ENCODE results near the gene CC2D2B. TPM values are rescaled to one million over a fixed set of nuclear protein-coding genes. Genes with fewer than 3 reads are reported as not detected.
"Not testable (repeated sequence)": the region's sequence is repeated elsewhere in the genome, so short reads cannot be mapped to it uniquely, and the experiment has no call there.

CC2D2B gene
- total and polyA plus RNA-seq, 2 of the 13 experiments (the other 11 are each of a cell fraction or from before 2014, with no cell fraction given) = 0.20 TPM; not detected in 1

DNA sequence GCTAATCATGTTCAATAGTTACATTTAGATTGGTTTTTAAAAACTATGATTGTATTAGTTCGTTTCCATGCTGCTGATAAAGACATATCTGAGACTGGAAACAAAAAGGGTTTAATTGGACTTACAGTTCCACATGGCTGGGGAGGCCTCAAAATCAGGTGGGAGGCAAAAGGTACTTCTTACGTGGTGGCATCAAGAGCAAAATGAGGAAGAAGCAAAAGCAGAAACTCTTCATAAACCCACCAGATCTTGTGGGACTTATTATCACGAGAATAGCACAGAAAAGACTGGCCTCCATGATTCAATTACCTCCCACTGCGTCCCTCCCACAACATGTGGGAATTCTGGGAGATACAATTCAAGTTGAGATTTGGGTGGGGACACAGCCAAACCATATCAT lies 34.1 kb upstream of the CC2D2B start (continued):
- TF ChIP-seq, protein P1, sequence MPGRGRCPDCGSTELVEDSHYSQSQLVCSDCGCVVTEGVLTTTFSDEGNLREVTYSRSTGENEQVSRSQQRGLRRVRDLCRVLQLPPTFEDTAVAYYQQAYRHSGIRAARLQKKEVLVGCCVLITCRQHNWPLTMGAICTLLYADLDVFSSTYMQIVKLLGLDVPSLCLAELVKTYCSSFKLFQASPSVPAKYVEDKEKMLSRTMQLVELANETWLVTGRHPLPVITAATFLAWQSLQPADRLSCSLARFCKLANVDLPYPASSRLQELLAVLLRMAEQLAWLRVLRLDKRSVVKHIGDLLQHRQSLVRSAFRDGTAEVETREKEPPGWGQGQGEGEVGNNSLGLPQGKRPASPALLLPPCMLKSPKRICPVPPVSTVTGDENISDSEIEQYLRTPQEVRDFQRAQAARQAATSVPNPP (CRISPR knock-in tag; IDR thresholded peaks at IDR 0.05) = no peak
- TF ChIP-seq, protein P2, sequence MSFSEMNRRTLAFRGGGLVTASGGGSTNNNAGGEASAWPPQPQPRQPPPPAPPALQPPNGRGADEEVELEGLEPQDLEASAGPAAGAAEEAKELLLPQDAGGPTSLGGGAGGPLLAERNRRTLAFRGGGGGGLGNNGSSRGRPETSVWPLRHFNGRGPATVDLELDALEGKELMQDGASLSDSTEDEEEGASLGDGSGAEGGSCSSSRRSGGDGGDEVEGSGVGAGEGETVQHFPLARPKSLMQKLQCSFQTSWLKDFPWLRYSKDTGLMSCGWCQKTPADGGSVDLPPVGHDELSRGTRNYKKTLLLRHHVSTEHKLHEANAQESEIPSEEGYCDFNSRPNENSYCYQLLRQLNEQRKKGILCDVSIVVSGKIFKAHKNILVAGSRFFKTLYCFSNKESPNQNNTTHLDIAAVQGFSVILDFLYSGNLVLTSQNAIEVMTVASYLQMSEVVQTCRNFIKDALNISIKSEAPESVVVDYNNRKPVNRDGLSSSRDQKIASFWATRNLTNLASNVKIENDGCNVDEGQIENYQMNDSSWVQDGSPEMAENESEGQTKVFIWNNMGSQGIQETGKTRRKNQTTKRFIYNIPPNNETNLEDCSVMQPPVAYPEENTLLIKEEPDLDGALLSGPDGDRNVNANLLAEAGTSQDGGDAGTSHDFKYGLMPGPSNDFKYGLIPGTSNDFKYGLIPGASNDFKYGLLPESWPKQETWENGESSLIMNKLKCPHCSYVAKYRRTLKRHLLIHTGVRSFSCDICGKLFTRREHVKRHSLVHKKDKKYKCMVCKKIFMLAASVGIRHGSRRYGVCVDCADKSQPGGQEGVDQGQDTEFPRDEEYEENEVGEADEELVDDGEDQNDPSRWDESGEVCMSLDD (CRISPR knock-in tag; IDR thresholded peaks at IDR 0.05; ENCODE audit: borderline replicate concordance) = no peak
- TF ChIP-seq ZBTB1 (CRISPR knock-in tag; IDR thresholded peaks at IDR 0.05; ENCODE audit: borderline replicate concordance) (no peak), NR2F2 (IDR thresholded peaks at IDR 0.05; ENCODE audit: borderline replicate concordance, low read depth) (no peak), SNAPC2 (CRISPR knock-in tag; IDR thresholded peaks at IDR 0.05) (no peak), NPAS2 (CRISPR knock-in tag; IDR thresholded peaks at IDR 0.05; ENCODE audit: borderline replicate concordance) (no peak), MED13 (CRISPR knock-in tag; IDR thresholded peaks at IDR 0.05) (no peak), MBD4 (IDR thresholded peaks at IDR 0.05; ENCODE audit: borderline replicate concordance, low read length) (no peak)

DNA sequence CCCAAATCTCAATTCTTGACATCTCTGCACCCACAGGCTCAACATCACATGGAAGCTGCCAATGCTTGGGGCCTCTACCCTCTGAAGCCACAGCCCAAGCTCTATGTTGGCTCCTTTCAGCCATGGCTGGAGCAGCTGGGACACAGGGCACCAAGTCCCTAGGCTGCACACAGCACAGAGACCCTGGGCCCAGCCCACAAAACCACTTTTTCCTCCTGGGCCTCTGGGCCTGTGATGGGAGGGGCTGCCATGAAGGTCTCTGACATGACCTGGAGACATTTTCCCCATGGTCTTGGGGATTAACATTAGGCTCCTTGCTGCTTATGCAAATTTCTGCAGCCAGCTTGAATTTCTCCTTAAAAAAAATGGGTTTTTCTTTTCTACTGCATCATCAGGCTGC lies 33.0 kb upstream of the CC2D2B start:
- H3K4me3 ChIP-seq (replicated peaks in 1 of 3; ENCODE audit: insufficient read depth in 1 of 3, low read depth in 2 of 3, low read length in 3 of 3); H3K27ac ChIP-seq (ENCODE audit: extremely low read length, insufficient read depth, low read length); DNase-seq (ENCODE audit: low spot score); ATAC-seq; POLR2A ChIA-PET; BruUV-seq (replicated peaks); H3K9ac ChIP-seq (ENCODE audit: insufficient read depth, low read depth, low read length); H3K9me3 ChIP-seq (ENCODE audit: low read length); intact Hi-C loops (cut with micrococcal nuclease; ENCODE audit: unreplicated experiment); H3K79me2 ChIP-seq (ENCODE audit: insufficient read depth, low read length); FAIRE-seq; H3K27me3 ChIP-seq (ENCODE audit: control insufficient read depth in 1 of 2, insufficient read depth in 2 of 2, low read length in 2 of 2); CTCF ChIA-PET (ENCODE audit: low intra/inter-chr PET ratio, low total read pairs); H4K20me1 ChIP-seq (ENCODE audit: insufficient read depth, low read length); H3K4me2 ChIP-seq (ENCODE audit: low read depth, low read length); H3K4me1 ChIP-seq (ENCODE audit: insufficient read depth, low read length); H2AFZ ChIP-seq (ENCODE audit: low read length): not testable (repeated sequence)
- in situ Hi-C loops (cut with HindIII; ENCODE audit: extremely low pct_ligation_motif_present, low pct_unique_long_range_greater_than_20kb) = loop anchor here (25.0 kb wide), 1 partner anchor 462 kb away; no protein-coding TSS in a partner anchor
- H3K36me3 ChIP-seq (replicated peaks in 1 of 2; ENCODE audit: control insufficient read depth in 1 of 2, insufficient read depth in 2 of 2, low read length in 2 of 2) = peaks cover 4 to 15% of the 10 kb centered on the region in 2 experiments; a peak in 3 of 5 replicates
